GM12892 (cell line): Measurements from ENCODE around the gene SPDYE16.
"Not testable (repeated sequence)": the region's sequence is repeated elsewhere in the genome, so short reads cannot be mapped to it uniquely, and the experiment has no call there.

Experiments used
- POLR2A ChIP-seq: IDR thresholded peaks from 2 replicates; pipeline ENCODE4 v1.6.1; 2011; ENCODE audit warnings: low read depth, low read length, control low read depth
- POLR2AphosphoS5 ChIP-seq: IDR thresholded peaks from 2 replicates; pipeline ENCODE4 v1.6.1; 2011; ENCODE audit warnings: low read depth, low read length, control low read depth

- TF ChIP-seq POLR2A, POLR2AphosphoS5: not testable (repeated sequence)
Observed at GRCh38 chr7:76592694-76593093, 49.6 kb upstream of the SPDYE16 start.
